Activated effector memory CD4-positive, alpha-beta T cell treated with anti-CD3 and anti-CD28 coated beads, Interleukin-2, amount 50 U/mL, for 16 hours (primary cell): ENCODE measurements around the gene CEACAM7.

Experiments used
- DNase-seq: peaks from one replicate; pipeline ENCODE4 v3.0.0-alpha.2; 2020

CEACAM7 gene

GRCh38 chr19:41699968-41700323 is 11.9 kb upstream of the CEACAM7 start:
- DNase-seq: peak; percentile 31

- peak; percentile 44 for DNase-seq
Observed at GRCh38 chr19:41699231-41699967, 11.3 kb upstream of the CEACAM7 start.

GRCh38 chr19:41698746-41699230 is 10.7 kb upstream of the CEACAM7 start:
- DNase-seq: no peak

GRCh38 chr19:41697198-41697855 is 9.3 kb upstream of the CEACAM7 start:
- DNase-seq: peak; percentile 42

GRCh38 chr19:41696402-41697197 is 8.5 kb upstream of the CEACAM7 start:
- DNase-seq: peak; percentile 58

- peak; percentile 38 for DNase-seq
Observed at GRCh38 chr19:41695745-41696144, 7.7 kb upstream of the CEACAM7 start.

- DNase-seq: peak; percentile 24
Observed at GRCh38 chr19:41694831-41695635, 7.0 kb upstream of the CEACAM7 start.

- peak; percentile 37 for DNase-seq
Observed at GRCh38 chr19:41694196-41694595, 6.1 kb upstream of the CEACAM7 start.

- DNase-seq: no peak
Observed at GRCh38 chr19:41691268-41691970, 3.3 kb upstream of the CEACAM7 start.

GRCh38 chr19:41690801-41691065 is 2.7 kb upstream of the CEACAM7 start:
- DNase-seq: no peak

GRCh38 chr19:41689993-41690800 is 2.1 kb upstream of the CEACAM7 start:
- DNase-seq: no peak

- DNase-seq: no peak
Observed at GRCh38 chr19:41688687-41689086, 617 bp upstream of the CEACAM7 start.

- DNase-seq: no peak
Observed at GRCh38 chr19:41687419-41687818, 651 bp downstream of the CEACAM7 start.

- no peak for DNase-seq
Observed at GRCh38 chr19:41682437-41682836, 5.6 kb downstream of the CEACAM7 start.

GRCh38 chr19:41671486-41671885 is 16.6 kb downstream of the CEACAM7 start:
- no peak for DNase-seq

- DNase-seq: no peak
Observed at GRCh38 chr19:41670755-41671154, 17.3 kb downstream of the CEACAM7 start.

- DNase-seq: no peak
Observed at GRCh38 chr19:41668315-41668714, 19.8 kb downstream of the CEACAM7 start.

GRCh38 chr19:41666075-41666474 is 22.0 kb downstream of the CEACAM7 start:
- DNase-seq: no peak

GRCh38 chr19:41657157-41657556 is 30.9 kb downstream of the CEACAM7 start:
- DNase-seq: peak; percentile 64

GRCh38 chr19:41656756-41657155 is 31.3 kb downstream of the CEACAM7 start:
- peak; percentile 68 for DNase-seq

- DNase-seq: no peak
Observed at GRCh38 chr19:41652250-41652649, 35.8 kb downstream of the CEACAM7 start.
